Activated T-cell treated with anti-CD3 and anti-CD28 coated beads for 4 hours (primary cell): Measurements from ENCODE around the gene ALB.
"Not testable (repeated sequence)": the region's sequence is repeated elsewhere in the genome, so short reads cannot be mapped to it uniquely, and the experiment has no call there.

Source experiments
- DNase-seq: peaks from one replicate; pipeline ENCODE4 v3.0.0-alpha.2; 2020

The ALB gene

DNA sequence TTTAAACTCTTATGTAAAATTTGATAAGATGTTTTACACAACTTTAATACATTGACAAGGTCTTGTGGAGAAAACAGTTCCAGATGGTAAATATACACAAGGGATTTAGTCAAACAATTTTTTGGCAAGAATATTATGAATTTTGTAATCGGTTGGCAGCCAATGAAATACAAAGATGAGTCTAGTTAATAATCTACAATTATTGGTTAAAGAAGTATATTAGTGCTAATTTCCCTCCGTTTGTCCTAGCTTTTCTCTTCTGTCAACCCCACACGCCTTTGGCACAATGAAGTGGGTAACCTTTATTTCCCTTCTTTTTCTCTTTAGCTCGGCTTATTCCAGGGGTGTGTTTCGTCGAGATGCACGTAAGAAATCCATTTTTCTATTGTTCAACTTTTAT, at the start of gene ALB:
Gene ALB, plus strand, starts transcription at position 246 of the 400 bp plus-strand sequence. Its CDS starts 41 bp downstream, at position 287.
- DNase-seq = no peak

- not testable (repeated sequence) for DNase-seq
These were observed 46.9 kb upstream of the ALB start for GRCh38 chr4:73357174-73357573.

GRCh38 chr4:73369506-73370199, 34.4 kb upstream of the ALB start:
- not testable (repeated sequence) for DNase-seq

GRCh38 chr4:73375328-73375741, 28.8 kb upstream of the ALB start:
- no peak for DNase-seq

DNA sequence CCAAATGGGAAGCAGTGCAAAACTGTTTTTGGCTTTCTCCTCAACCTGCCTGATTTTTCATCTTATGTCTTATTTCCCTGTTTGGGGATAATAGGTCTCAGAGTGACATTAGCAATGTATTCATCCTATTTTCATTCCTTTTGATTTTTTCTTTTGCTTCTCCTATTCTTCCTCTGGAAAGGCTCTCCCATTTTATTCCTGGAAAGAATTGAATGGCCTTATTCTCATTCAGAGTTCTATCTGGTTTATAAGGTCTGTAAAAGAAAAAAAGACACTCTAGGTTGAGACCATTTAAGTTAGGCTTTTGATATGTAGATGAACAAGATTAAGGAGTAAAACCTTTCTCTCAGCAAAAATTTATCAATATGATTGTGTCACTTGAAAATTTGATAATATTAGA, 27.8 kb upstream of the ALB start:
- DNase-seq = no peak

- DNase-seq = no peak
These were observed 27.1 kb upstream of the ALB start for GRCh38 chr4:73376976-73377375.

- DNase-seq = no peak
These were observed 25.2 kb upstream of the ALB start for GRCh38 chr4:73378887-73379286.

GRCh38 chr4:73379946-73380345, 24.1 kb upstream of the ALB start:
- DNase-seq = no peak

DNA sequence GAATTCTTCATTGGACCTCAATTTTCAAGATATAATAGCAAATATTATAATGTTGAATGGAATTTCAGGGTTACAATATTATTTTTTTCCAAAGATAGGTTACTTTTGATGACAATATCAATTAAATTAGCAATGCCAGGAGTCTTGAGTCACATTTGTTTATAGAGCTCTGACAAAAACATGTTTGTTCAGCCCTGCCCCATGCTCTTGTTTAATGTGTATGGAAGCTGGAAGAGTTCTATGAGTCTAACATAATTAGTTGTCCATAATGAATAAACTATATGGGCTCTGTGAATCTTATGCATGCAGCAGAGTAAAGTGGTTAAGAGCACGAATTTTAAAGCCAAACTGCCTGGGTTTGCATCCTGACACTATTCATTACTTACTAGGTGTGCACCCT, 22.9 kb upstream of the ALB start:
- no peak for DNase-seq

DNA sequence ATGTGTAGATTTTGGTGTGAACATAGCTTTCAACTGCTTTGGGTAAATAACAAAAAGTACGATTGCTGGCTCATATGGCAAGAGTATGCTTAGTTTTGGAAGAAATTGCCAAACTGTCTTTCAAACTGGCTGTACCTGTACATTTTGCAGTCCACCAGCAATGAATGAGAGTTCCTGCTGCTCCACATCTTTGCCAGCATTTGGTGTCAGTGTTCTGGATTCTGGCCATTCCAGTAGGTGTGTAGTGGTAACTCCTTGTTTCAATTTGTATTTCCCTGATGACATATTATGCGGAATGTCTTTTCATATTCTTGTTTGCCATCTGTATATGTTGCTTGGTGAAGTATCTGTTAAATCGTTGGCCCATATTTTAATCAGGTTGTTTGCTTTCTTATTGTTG, 20.6 kb upstream of the ALB start:
- no peak for DNase-seq

- DNase-seq = no peak
These were observed 16.5 kb upstream of the ALB start for GRCh38 chr4:73387552-73387951.

DNA sequence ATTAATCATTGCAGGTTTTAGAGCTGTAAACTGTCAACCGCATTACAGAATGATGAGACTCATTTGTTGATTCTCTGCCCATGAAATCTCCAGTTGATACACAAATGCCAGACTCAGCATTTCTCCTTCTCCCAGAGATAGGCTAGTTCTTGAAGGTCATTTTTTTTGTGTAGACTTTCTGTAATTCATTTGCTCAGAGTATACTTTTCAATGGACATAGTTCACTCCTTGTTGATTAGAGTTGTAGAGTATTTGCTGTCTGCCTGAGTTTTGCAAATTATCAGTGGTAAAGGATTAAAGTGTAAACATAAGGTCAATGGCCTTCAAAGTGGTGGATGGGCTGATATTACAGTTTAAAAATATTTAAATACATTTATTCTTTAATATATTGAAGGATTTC, 15.2 kb upstream of the ALB start:
- no peak for DNase-seq

DNA sequence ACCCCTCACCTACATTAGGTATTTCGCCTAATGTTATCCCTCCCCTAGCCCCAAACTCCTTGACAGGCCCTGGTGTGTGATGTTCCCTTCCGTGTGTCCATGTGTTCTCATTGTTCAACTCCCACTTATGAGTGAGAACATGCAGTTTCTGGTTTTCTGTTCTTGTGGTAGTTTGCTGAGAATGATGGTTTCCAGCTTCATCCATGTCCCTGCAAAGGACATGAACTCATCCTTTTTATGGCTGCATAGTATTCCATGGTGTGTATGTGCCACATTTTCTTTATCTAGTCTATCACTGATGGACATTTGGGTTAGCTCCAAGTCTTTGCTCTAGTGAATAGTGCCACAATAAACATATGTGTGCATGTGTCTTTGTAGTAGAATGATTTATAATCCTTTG, 14.4 kb upstream of the ALB start:
- not testable (repeated sequence) for DNase-seq

- no peak for DNase-seq
These were observed 12.3 kb upstream of the ALB start for GRCh38 chr4:73391774-73392173.

DNA sequence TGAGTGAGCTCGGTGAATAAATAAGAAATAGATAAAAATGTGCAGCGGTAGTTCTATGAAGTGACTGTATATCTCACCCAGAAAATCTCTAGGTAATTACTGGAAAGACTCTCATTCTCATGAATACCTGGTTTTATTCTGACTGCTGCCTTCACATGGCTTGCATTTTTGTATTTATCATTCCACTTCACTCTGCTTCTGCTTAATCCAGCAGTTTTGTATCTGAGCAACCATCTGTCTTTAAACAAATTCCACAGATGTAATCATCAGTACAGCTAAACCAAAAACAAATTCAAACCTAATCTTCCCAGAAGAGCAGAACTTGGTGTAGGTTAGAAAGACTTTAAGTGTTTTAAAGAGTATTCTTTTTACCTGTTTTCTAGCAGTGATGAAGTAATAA, 11.2 kb upstream of the ALB start:
- DNase-seq = no peak

DNA sequence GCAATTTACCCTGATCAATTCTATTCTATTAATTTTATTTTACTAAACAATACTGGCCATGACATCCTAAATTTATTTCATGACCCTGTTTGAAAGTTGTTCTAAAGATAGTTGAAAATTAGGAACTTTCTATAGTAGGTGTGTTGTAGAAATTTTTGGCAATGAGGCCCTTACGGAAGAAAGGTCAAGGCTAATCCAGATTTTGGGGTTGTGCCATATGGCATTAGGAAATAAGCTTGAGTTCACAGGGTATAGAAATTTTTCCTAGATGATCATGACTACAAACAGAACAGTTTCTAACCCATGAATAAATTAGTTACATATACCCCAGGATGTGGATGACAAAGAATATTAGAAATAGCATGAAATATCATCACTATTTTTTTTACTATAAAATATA, 7.8 kb upstream of the ALB start:
- DNase-seq = no peak

GRCh38 chr4:73396993-73397972, 6.8 kb upstream of the ALB start:
- DNase-seq = no peak

DNA sequence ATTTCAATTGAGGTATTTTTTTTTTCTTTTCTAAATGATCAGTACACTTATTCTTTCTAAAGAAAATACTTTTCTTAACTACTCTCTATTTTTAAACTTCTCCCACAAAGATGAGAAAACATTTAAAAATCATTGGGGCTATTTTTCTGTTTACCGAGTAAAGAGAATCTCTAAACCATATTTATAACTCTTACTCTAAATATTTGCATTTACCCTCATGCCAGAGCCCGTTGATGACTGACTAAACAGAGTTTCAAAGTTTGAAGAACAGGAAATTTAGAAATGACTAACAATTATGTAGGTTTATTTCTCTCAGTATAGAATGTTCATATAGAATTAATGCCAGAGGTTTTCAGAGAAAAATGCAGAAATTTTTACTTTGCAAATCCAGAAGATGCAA, 2.7 kb upstream of the ALB start:
- DNase-seq = no peak

DNA sequence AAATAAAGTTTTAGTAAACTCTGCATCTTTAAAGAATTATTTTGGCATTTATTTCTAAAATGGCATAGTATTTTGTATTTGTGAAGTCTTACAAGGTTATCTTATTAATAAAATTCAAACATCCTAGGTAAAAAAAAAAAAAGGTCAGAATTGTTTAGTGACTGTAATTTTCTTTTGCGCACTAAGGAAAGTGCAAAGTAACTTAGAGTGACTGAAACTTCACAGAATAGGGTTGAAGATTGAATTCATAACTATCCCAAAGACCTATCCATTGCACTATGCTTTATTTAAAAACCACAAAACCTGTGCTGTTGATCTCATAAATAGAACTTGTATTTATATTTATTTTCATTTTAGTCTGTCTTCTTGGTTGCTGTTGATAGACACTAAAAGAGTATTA, 370 bp downstream of the ALB start:
- DNase-seq = no peak

DNA sequence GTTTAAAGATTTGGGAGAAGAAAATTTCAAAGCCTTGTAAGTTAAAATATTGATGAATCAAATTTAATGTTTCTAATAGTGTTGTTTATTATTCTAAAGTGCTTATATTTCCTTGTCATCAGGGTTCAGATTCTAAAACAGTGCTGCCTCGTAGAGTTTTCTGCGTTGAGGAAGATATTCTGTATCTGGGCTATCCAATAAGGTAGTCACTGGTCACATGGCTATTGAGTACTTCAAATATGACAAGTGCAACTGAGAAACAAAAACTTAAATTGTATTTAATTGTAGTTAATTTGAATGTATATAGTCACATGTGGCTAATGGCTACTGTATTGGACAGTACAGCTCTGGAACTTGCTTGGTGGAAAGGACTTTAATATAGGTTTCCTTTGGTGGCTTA, 1.1 kb downstream of the ALB start:
- no peak for DNase-seq

- DNase-seq = no peak
These were observed 2.4 kb downstream of the ALB start for GRCh38 chr4:73406548-73406875.

GRCh38 chr4:73407227-73407673, 3.2 kb downstream of the ALB start:
- DNase-seq = no peak

DNA sequence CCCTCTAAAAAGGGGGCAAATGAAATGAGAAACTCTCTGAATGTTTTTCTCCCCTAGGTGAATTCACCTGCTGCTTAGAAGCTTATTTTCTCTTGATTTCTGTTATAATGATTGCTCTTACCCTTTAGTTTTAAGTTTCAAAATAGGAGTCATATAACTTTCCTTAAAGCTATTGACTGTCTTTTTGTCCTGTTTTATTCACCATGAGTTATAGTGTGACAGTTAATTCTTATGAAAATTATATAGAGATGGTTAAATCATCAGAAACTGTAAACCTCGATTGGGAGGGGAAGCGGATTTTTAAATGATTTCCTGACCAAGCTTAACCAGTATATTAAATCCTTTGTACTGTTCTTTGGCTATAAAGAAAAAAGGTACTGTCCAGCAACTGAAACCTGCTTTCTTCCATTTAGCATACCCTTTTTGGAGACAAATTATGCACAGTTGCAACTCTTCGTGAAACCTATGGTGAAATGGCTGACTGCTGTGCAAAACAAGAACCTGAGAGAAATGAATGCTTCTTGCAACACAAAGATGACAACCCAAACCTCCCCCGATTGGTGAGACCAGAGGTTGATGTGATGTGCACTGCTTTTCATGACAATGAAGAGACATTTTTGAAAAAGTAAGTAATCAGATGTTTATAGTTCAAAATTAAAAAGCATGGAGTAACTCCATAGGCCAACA, 4.2 kb downstream of the ALB start:
- DNase-seq = no peak
